Measurements from ENCODE around the gene GFER.

GFER gene

DNA sequence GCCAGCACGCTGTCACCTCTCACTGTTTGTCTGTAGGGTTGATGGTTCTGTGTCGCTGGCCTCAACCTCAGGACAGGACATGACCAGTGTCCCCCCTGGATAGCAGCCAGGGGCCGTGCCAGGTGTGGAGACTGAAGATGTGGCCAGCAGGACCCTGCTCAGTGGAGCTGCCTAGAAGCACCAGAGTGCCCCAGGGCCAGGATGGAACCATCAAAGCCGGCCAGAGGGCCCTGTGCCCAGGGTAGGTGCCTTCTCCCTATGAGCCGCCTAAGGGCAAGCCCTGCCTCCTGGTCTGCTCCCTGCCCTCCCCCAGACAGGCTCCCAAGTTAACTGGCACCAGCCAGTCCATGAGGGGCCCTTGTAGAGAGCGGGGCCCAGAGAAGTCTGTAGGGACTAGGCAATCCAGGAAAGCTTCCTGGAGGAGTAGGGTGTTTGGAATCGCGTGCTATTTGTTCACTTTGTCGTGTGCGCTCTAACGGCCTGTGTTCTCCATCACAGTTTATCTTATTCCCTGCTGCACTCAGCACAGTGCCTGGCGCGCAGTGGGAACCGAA, 25.2 kb upstream of the GFER start:
- H3K27me3 ChIP-seq (ENCODE audit: insufficient read depth, low read length), result no peaks in the 10 kb centered on the region
- peak overlapping the region; percentile 11 for H2AK5ac ChIP-seq (ENCODE audit: low read length)
- peak overlapping the region; percentile 71 for H4K12ac ChIP-seq (ENCODE audit: low read depth, low read length)
- H3K23ac ChIP-seq (ENCODE audit: low read length), result no peak overlapping the region
- no peak overlapping the region for H3K27ac ChIP-seq (ENCODE audit: low read depth, low read length)
- H3K36me3 ChIP-seq (ENCODE audit: control insufficient read depth in 1 of 2, insufficient read depth in 2 of 2, low read length in 2 of 2), result peaks cover 21 to 27% of the 10 kb centered on the region in 2 experiments
- H3K4me2 ChIP-seq (ENCODE audit: low read length), result peak overlapping the region; percentile 95
- peak overlapping the region; percentile 78 for H4K8ac ChIP-seq (ENCODE audit: low read depth, low read length)
- H2BK5ac ChIP-seq (ENCODE audit: low read depth, low read length, poor library complexity), result no peak overlapping the region
- H3K79me2 ChIP-seq (ENCODE audit: control insufficient read depth, insufficient read depth, low read length, poor library complexity), result peaks cover 11% of the 10 kb centered on the region
- peak overlapping the region; percentile 20 for H2BK12ac ChIP-seq (ENCODE audit: low read length)
- H3K18ac ChIP-seq (ENCODE audit: low read length), result no peak overlapping the region
- H3K4me3 ChIP-seq (ENCODE audit: low read depth, low read length), result no peak overlapping the region
- peak overlapping the region; percentile 89 for H2AFZ ChIP-seq (ENCODE audit: insufficient read depth, low read length, poor library complexity)
- peak overlapping the region; percentile 53 for H3K4ac ChIP-seq (ENCODE audit: low read depth, low read length)
- WGBS (ENCODE audit: extremely low coverage, insufficient coverage, insufficient read length), result no CpG with 5 or more reads among the region's 14 CpGs
- peaks cover 0 to 10% of the 10 kb centered on the region in 2 experiments for H3K4me1 ChIP-seq (ENCODE audit: control insufficient read depth in 1 of 2, insufficient read depth in 2 of 2, low read length in 2 of 2)
- no peak for DNase-seq
- H2BK120ac ChIP-seq (ENCODE audit: insufficient read depth, low read length, poor library complexity), result peak overlapping the region; percentile 17
- H3K9ac ChIP-seq (ENCODE audit: low read length), result peak overlapping the region; percentile 75
- H3K14ac ChIP-seq (ENCODE audit: low read length), result no peak overlapping the region
- H3K9me3 ChIP-seq (ENCODE audit: insufficient read depth, low read depth, low read length), result no peaks in the 10 kb centered on the region
- H4K91ac ChIP-seq (ENCODE audit: low read depth, low read length), result peak overlapping the region; percentile 40
- peaks cover 8% of the 10 kb centered on the region for H3K79me1 ChIP-seq (ENCODE audit: low read length)

DNA sequence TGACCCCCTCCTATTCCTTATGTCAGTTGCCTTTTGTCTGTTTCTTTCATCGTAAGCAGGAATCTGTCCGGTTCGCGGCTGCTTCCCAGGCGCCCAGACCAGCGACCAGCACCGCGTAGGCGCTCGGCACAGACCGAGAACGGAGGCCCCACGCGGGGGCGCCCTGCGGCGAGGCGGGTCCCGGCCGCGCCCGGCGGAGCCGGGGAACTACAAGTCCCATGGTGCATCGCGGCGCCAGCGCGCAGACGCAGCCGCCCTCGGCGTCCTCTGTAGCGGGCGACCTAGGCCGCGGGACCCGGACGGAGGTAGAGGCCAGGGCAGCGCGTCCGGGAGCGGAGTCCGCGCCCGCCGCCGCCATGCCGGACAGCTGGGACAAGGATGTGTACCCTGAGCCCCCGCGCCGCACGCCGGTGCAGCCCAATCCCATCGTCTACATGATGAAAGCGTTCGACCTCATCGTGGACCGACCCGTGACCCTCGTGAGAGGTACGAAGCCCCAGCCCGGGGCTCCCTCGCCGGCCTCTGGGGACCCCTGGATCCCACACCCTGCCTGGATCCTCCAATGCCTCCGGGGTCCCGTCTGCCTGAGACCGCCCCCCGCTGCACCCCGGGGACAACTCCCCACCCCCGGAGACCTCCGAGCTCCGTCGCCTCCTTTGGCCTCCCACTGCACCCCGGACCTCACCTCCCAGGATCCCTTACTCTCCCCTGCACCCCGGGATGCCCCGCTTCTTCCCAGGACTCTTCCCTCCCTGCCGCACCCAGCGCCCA, 24.5 kb upstream of the GFER start, which contains the start of gene NDUFB10:
Gene NDUFB10 (plus strand): TSS at position 270 of the 771 bp plus-strand sequence. CDS start 87 bp downstream, at position 357.
- H3K23ac ChIP-seq (ENCODE audit: low read length), result no peak within 1 kb of the TSS
- no peaks in the 10 kb centered on the region for H3K9me3 ChIP-seq (ENCODE audit: insufficient read depth, low read depth, low read length)
- peak within 1 kb of the TSS; percentile 81 for H4K91ac ChIP-seq (ENCODE audit: low read depth, low read length)
- peak within 1 kb of the TSS; percentile 93 for H3K18ac ChIP-seq (ENCODE audit: low read length)
- H3K9ac ChIP-seq (ENCODE audit: low read length), result peak within 1 kb of the TSS; percentile 99
- H3K4me1 ChIP-seq (ENCODE audit: control insufficient read depth in 1 of 2, insufficient read depth in 2 of 2, low read length in 2 of 2), result peaks cover 0 to 10% of the 10 kb centered on the region in 2 experiments
- no CpG with 5 or more reads among the region's 79 CpGs for WGBS (ENCODE audit: extremely low coverage, insufficient coverage, insufficient read length)
- H2BK5ac ChIP-seq (ENCODE audit: low read depth, low read length, poor library complexity), result peak within 1 kb of the TSS; percentile 8
- H4K12ac ChIP-seq (ENCODE audit: low read depth, low read length), result peak within 1 kb of the TSS; percentile 82
- H2AK5ac ChIP-seq (ENCODE audit: low read length), result peak within 1 kb of the TSS; percentile 49
- peaks cover 23 to 28% of the 10 kb centered on the region in 2 experiments for H3K36me3 ChIP-seq (ENCODE audit: control insufficient read depth in 1 of 2, insufficient read depth in 2 of 2, low read length in 2 of 2)
- H3K79me1 ChIP-seq (ENCODE audit: low read length), result peaks cover 10% of the 10 kb centered on the region
- peak within 1 kb of the TSS; percentile 20 for H2BK12ac ChIP-seq (ENCODE audit: low read length)
- peak within 1 kb of the TSS; percentile 78 for H3K14ac ChIP-seq (ENCODE audit: low read length)
- H4K8ac ChIP-seq (ENCODE audit: low read depth, low read length), result peak within 1 kb of the TSS; percentile 100
- peak within 1 kb of the TSS; percentile 59 for H3K4ac ChIP-seq (ENCODE audit: low read depth, low read length)
- peak within 1 kb of the TSS; percentile 99 for H2AFZ ChIP-seq (ENCODE audit: insufficient read depth, low read length, poor library complexity)
- H3K4me2 ChIP-seq (ENCODE audit: low read length), result peak within 1 kb of the TSS; percentile 95
- peak; percentile 89 to 97 for DNase-seq
- peaks cover 18% of the 10 kb centered on the region for H3K79me2 ChIP-seq (ENCODE audit: control insufficient read depth, insufficient read depth, low read length, poor library complexity)
- H2BK120ac ChIP-seq (ENCODE audit: insufficient read depth, low read length, poor library complexity), result peak within 1 kb of the TSS; percentile 17
- no peaks in the 10 kb centered on the region for H3K27me3 ChIP-seq (ENCODE audit: insufficient read depth, low read length)
- H3K4me3 ChIP-seq (ENCODE audit: low read depth, low read length), result peak within 1 kb of the TSS; percentile 99
- no peak within 1 kb of the TSS for H3K27ac ChIP-seq (ENCODE audit: low read depth, low read length)

- H3K9ac ChIP-seq (ENCODE audit: low read length), result no peak overlapping the region
- H3K4me3 ChIP-seq (ENCODE audit: low read depth, low read length), result no peak overlapping the region
- no peak overlapping the region for H4K8ac ChIP-seq (ENCODE audit: low read depth, low read length)
- no CpG with 5 or more reads among the region's 20 CpGs for WGBS (ENCODE audit: extremely low coverage, insufficient coverage, insufficient read length)
- no peak overlapping the region for H3K4ac ChIP-seq (ENCODE audit: low read depth, low read length)
- peaks cover 16% of the 10 kb centered on the region for H3K79me1 ChIP-seq (ENCODE audit: low read length)
- H3K9me3 ChIP-seq (ENCODE audit: insufficient read depth, low read depth, low read length), result no peaks in the 10 kb centered on the region
- H3K4me2 ChIP-seq (ENCODE audit: low read length), result peak overlapping the region; percentile 95
- no peak overlapping the region for H3K14ac ChIP-seq (ENCODE audit: low read length)
- no peak overlapping the region for H2BK120ac ChIP-seq (ENCODE audit: insufficient read depth, low read length, poor library complexity)
- H4K91ac ChIP-seq (ENCODE audit: low read depth, low read length), result no peak overlapping the region
- peaks cover 5 to 15% of the 10 kb centered on the region in 2 experiments for H3K4me1 ChIP-seq (ENCODE audit: control insufficient read depth in 1 of 2, insufficient read depth in 2 of 2, low read length in 2 of 2)
- H2BK12ac ChIP-seq (ENCODE audit: low read length), result no peak overlapping the region
- no peak overlapping the region for H3K23ac ChIP-seq (ENCODE audit: low read length)
- H3K18ac ChIP-seq (ENCODE audit: low read length), result no peak overlapping the region
- no peak overlapping the region for H2AFZ ChIP-seq (ENCODE audit: insufficient read depth, low read length, poor library complexity)
- peak; percentile 40 to 56 for DNase-seq
- H2BK5ac ChIP-seq (ENCODE audit: low read depth, low read length, poor library complexity), result no peak overlapping the region
- H3K27ac ChIP-seq (ENCODE audit: low read depth, low read length), result no peak overlapping the region
- H2AK5ac ChIP-seq (ENCODE audit: low read length), result no peak overlapping the region
- no peak overlapping the region for H4K12ac ChIP-seq (ENCODE audit: low read depth, low read length)
- no peaks in the 10 kb centered on the region for H3K27me3 ChIP-seq (ENCODE audit: insufficient read depth, low read length)
- peaks cover 23 to 28% of the 10 kb centered on the region in 2 experiments for H3K36me3 ChIP-seq (ENCODE audit: control insufficient read depth in 1 of 2, insufficient read depth in 2 of 2, low read length in 2 of 2)
- peaks cover 25% of the 10 kb centered on the region for H3K79me2 ChIP-seq (ENCODE audit: control insufficient read depth, insufficient read depth, low read length, poor library complexity)
Measured at GRCh38 chr16:1960665-1961630, 23.0 kb upstream of the GFER start.

DNA sequence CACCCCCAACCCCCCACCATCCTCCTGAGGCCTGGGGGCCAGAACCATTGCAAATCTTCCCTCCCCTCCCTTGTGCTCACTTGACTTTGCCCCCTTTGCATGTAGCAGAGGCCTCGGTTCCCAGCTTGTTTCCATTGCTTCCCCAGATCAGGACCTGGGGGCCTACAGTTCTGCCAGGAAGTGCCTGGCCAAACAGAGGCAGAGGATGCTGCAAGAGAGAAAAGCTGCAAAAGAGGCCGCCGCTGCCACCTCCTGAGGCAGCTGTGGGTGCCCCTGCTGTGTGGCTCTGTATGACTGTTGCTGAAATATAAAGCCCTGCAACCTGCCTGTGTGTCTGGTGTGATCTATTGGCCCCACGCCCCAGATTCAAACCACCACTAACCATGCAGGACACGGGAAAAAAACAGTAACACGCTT, 22.3 kb upstream of the GFER start:
- Histone ChIP-seq H4K12ac (ENCODE audit: low read depth, low read length) (no peak overlapping the region), H3K27me3 (ENCODE audit: insufficient read depth, low read length) (no peaks in the 10 kb centered on the region), H3K79me1 (ENCODE audit: low read length) (peaks cover 16% of the 10 kb centered on the region), H2BK5ac (ENCODE audit: low read depth, low read length, poor library complexity) (no peak overlapping the region), H3K14ac (ENCODE audit: low read length) (no peak overlapping the region), H3K4me1 (ENCODE audit: control insufficient read depth in 1 of 2, insufficient read depth in 2 of 2, low read length in 2 of 2) (peaks cover 6 to 15% of the 10 kb centered on the region in 2 experiments), H3K9ac (ENCODE audit: low read length) (no peak overlapping the region), H3K79me2 (ENCODE audit: control insufficient read depth, insufficient read depth, low read length, poor library complexity) (peaks cover 25% of the 10 kb centered on the region), H2BK12ac (ENCODE audit: low read length) (no peak overlapping the region), H4K8ac (ENCODE audit: low read depth, low read length) (no peak overlapping the region), H2AK5ac (ENCODE audit: low read length) (no peak overlapping the region), H3K23ac (ENCODE audit: low read length) (no peak overlapping the region), H3K4ac (ENCODE audit: low read depth, low read length) (no peak overlapping the region), H4K91ac (ENCODE audit: low read depth, low read length) (no peak overlapping the region), H3K27ac (ENCODE audit: low read depth, low read length) (no peak overlapping the region), H3K9me3 (ENCODE audit: insufficient read depth, low read depth, low read length) (no peaks in the 10 kb centered on the region), H2BK120ac (ENCODE audit: insufficient read depth, low read length, poor library complexity) (no peak overlapping the region), H3K4me2 (ENCODE audit: low read length) (no peak overlapping the region), H3K36me3 (ENCODE audit: control insufficient read depth in 1 of 2, insufficient read depth in 2 of 2, low read length in 2 of 2) (peaks cover 23 to 28% of the 10 kb centered on the region in 2 experiments), H3K4me3 (ENCODE audit: low read depth, low read length) (no peak overlapping the region), H3K18ac (ENCODE audit: low read length) (no peak overlapping the region), H2AFZ (ENCODE audit: insufficient read depth, low read length, poor library complexity) (no peak overlapping the region)
- DNase-seq, result no peak
- WGBS (ENCODE audit: extremely low coverage, insufficient coverage, insufficient read length), result no CpG with 5 or more reads among the region's 6 CpGs
